Neural cell (in vitro differentiated cells): ENCODE results near the gene RCN1.

Source experiments
- EP300 ChIP-seq: fragments of 450-650 bp; conservative IDR thresholded peaks from 2 replicates; pipeline ENCODE4 v1.6.1; 2014; ENCODE audit warnings: antibody characterized with exemption, mild to moderate bottlenecking, moderate library complexity; ENCODE audit not compliant: poor library complexity, severe bottlenecking
- TF ChIP-seq, protein P1 (sequence below): fragments of 450-650 bp; IDR thresholded peaks from 2 replicates; pipeline ENCODE4 v1.5.1; 2014; ENCODE audit warnings: antibody characterized with exemption, mild to moderate bottlenecking, moderate library complexity; ENCODE audit not compliant: poor library complexity, severe bottlenecking

DNA sequence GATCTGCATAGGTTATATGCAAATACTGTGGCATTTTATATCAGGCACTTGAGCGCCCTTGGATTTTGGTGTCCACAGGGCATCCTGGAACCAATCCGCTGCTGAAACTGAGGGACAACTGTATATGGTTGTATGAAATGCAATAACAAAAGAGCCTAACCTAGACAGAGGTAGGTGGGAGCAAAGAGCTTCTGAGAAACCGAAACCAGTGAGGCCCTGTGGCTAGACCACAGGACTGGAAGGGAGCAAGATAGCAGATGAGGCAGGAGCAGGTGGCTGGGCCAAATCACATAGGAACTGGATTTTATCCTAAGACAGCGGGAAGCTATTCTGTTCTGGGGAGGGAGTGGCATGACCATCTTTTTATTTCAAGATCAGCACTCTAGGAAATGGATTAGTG is 30.1 kb downstream of the RCN1 start:
- no peak for TF ChIP-seq EP300
- TF ChIP-seq, protein P1, sequence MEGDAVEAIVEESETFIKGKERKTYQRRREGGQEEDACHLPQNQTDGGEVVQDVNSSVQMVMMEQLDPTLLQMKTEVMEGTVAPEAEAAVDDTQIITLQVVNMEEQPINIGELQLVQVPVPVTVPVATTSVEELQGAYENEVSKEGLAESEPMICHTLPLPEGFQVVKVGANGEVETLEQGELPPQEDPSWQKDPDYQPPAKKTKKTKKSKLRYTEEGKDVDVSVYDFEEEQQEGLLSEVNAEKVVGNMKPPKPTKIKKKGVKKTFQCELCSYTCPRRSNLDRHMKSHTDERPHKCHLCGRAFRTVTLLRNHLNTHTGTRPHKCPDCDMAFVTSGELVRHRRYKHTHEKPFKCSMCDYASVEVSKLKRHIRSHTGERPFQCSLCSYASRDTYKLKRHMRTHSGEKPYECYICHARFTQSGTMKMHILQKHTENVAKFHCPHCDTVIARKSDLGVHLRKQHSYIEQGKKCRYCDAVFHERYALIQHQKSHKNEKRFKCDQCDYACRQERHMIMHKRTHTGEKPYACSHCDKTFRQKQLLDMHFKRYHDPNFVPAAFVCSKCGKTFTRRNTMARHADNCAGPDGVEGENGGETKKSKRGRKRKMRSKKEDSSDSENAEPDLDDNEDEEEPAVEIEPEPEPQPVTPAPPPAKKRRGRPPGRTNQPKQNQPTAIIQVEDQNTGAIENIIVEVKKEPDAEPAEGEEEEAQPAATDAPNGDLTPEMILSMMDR, result no peak
